Colonic mucosa (tissue), 4 donors: ENCODE measurements around the gene IFT81. TPM values are rescaled to one million over a fixed set of nuclear protein-coding genes. Genes with fewer than 3 reads are reported as not detected.

Experiments used
- DNase-seq: peaks from one replicate; pipeline ENCODE4 v3.0.0-alpha.2; 2020
- H3K27ac ChIP-seq: fragments of 200-600 bp; one replicate; pipeline ENCODE4 v1.8.0; 2021
- H3K27me3 ChIP-seq: fragments of 200-600 bp; one replicate; pipeline ENCODE4 v1.8.0; 2021
- H3K36me3 ChIP-seq: fragments of 200-600 bp; one replicate; pipeline ENCODE4 v1.8.0; 2021
- H3K4me1 ChIP-seq: fragments of 200-600 bp; one replicate; pipeline ENCODE4 v1.8.0; 2021; ENCODE audit warnings: mild to moderate bottlenecking
- H3K4me3 ChIP-seq: fragments of 200-600 bp; one replicate; pipeline ENCODE4 v1.8.0; 2021
- H3K9ac ChIP-seq, 2 donors: one replicate each; pipeline ENCODE4 v1.7.0; 2013; ENCODE audit warnings: control low read depth in 2 of 2, low read depth in 2 of 2, low read length in 2 of 2
- H3K9me3 ChIP-seq: fragments of 200-600 bp; one replicate; pipeline ENCODE4 v1.8.0; 2021
- intact Hi-C: fragments of 100-400 bp; cut with DNase I; formaldehyde crosslinking; loops from one replicate; pipeline ENCODE4 v1.14.1; 2022
- total RNA-seq, 2 donors: library from RNA; stranded (reverse); fragmentation: NEBNext Ultra II Directional in 1 of 2; extraction: Animal tissue kit (Norgen Biotek cat#: 25700) in 1 of 2; gene quantifications; one replicate each; pipeline ENCODE4 v1.2.1, GENCODE V29; 2021
- TF ChIP-seq, protein P1 (sequence below): fragments of 200-600 bp; IDR thresholded peaks from one replicate; pipeline ENCODE4 v1.8.0; 2022; ENCODE audit warnings: antibody characterized with exemption, mild to moderate bottlenecking
- donor health status: healthy.
- donor health status: DM: no; HTN: no; CAD: no.
- donor health status: DM: no; HTN: no; CAD: no.

IFT81 gene
- total RNA-seq, 2 donors from 2014 or later, result 4.2 to 5.3 TPM

DNA sequence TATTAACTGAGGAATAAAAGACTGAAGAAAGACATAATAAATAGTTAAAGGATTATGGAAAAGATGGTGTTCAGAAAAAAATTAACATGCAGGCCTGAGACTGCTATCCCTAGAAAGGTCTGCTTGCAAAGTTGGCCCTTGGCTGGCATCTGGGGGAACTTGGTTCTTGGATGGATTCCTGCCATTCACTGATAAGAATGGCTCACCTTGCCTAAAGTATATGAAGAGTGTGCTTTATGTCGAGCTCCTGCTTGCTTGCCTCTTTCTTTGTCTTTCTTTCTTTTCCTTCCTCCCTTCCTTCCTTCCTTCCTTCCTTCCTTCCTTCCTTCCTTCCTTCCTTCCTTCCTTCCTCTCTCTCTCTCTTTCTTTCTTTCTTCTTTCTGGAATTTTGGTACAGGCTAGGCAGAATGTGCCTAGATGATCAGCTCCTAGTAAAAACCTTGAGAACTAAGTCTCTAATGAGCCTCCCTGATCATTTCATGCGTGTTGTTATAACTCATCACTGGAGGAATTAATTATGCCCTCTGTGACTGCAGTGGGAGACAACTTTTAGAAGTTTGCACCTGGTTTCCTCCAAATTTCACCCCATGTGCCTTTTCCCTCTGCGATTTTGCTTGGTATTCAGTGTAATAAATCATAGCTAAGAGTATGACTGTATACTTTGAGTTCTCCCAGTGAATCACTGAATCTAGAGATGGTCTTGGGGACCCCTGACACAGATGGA lies 44.7 kb downstream of the IFT81 start:
- no peak overlapping the region for H3K4me3 ChIP-seq
- H3K36me3 ChIP-seq, result no peaks in the 10 kb centered on the region
- H3K27me3 ChIP-seq, result no peaks in the 10 kb centered on the region
- no peak overlapping the region for H3K27ac ChIP-seq
- H3K4me1 ChIP-seq, result no peaks in the 10 kb centered on the region
- DNase-seq, result no peak
- intact Hi-C loops, result no loop called here
- TF ChIP-seq, protein P1, sequence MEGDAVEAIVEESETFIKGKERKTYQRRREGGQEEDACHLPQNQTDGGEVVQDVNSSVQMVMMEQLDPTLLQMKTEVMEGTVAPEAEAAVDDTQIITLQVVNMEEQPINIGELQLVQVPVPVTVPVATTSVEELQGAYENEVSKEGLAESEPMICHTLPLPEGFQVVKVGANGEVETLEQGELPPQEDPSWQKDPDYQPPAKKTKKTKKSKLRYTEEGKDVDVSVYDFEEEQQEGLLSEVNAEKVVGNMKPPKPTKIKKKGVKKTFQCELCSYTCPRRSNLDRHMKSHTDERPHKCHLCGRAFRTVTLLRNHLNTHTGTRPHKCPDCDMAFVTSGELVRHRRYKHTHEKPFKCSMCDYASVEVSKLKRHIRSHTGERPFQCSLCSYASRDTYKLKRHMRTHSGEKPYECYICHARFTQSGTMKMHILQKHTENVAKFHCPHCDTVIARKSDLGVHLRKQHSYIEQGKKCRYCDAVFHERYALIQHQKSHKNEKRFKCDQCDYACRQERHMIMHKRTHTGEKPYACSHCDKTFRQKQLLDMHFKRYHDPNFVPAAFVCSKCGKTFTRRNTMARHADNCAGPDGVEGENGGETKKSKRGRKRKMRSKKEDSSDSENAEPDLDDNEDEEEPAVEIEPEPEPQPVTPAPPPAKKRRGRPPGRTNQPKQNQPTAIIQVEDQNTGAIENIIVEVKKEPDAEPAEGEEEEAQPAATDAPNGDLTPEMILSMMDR, result no peak
- no peaks in the 10 kb centered on the region for H3K9me3 ChIP-seq
- no peak overlapping the region for H3K9ac ChIP-seq

DNA sequence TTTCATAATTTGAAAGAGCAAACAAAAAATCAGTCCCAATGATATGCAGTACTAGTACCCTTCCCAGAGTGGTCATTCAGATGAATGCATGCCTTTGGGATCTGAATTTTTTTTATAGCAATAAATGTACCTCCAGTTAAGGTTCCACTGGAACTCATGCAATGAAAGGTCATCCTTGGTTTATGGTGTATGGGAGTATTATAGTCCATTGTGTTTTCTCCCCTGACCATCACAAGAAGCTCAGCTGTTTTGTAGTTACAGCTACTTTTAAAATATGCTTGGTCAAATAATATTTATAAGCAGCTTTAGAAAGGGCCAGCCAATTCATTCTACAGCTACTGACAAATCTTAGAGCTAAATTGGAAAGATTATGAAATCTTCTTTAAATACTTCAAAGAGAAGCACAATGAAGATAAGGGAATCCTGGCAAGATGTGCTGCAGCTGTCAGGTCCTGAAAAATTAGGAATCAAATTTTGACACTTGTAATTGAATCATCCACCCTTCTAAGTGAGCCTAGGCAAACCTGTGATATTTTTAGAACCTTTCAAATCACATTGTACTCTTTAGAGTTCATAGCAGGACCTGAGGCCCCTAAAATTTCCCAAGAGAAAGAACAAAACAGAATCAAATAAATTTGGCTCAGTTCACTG lies 46.5 kb downstream of the IFT81 start:
- no peak overlapping the region for H3K4me3 ChIP-seq
- no peaks in the 10 kb centered on the region for H3K9me3 ChIP-seq
- no peaks in the 10 kb centered on the region for H3K36me3 ChIP-seq
- no peak overlapping the region for H3K27ac ChIP-seq
- H3K27me3 ChIP-seq, result no peaks in the 10 kb centered on the region
- no peaks in the 10 kb centered on the region for H3K4me1 ChIP-seq
- intact Hi-C loops, result no loop called here
- DNase-seq, result no peak
- H3K9ac ChIP-seq, result no peak overlapping the region
- TF ChIP-seq, protein P1, result no peak

DNA sequence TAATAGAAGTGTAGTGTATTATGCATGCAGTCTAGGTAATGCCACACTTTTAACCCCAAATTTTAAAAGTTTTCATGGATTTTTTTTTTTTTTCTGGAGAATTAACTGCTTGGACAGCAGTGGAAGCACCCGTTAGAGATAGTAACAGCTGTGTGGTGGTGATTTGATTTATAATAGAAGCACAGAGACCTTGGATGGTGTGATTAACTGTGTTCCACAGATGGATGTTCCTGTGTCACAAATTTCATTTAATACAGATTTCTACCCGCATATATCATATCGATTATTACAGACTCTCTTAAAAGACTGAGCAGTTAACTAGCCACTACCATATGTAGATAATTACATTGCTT lies 47.0 kb downstream of the IFT81 start:
- intact Hi-C loops, result no loop called here
- Histone ChIP-seq H3K9ac (no peak overlapping the region), H3K27me3 (no peaks in the 10 kb centered on the region), H3K9me3 (no peaks in the 10 kb centered on the region), H3K27ac (no peak overlapping the region), H3K36me3 (no peaks in the 10 kb centered on the region), H3K4me1 (no peaks in the 10 kb centered on the region), H3K4me3 (no peak overlapping the region)
- DNase-seq, result no peak
- TF ChIP-seq, protein P1, result no peak

DNA sequence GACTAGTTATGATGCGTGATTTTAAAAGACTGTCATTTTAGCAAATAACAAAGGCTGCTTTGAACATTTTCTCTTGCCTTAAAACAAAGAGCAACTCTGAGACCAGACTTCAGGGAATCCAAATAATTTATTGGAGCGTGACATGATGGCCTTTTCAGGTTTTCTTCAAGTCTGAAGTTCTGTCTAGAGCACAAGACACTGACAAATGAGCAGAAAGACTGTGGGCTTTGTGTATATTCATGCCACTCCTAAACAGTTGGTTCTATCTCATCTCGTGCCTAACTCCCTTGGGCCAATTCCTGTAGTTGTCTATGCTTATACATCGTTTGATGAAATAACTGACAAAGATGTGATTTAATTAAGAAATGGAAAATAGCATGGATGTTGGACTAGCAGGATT lies 47.5 kb downstream of the IFT81 start:
- intact Hi-C loops, result no loop called here
- Histone ChIP-seq H3K27me3 (no peaks in the 10 kb centered on the region), H3K9me3 (no peaks in the 10 kb centered on the region), H3K4me1 (no peaks in the 10 kb centered on the region), H3K27ac (no peak overlapping the region), H3K4me3 (no peak overlapping the region), H3K36me3 (no peaks in the 10 kb centered on the region), H3K9ac (no peak overlapping the region)
- TF ChIP-seq, protein P1, result no peak
- no peak for DNase-seq

DNA sequence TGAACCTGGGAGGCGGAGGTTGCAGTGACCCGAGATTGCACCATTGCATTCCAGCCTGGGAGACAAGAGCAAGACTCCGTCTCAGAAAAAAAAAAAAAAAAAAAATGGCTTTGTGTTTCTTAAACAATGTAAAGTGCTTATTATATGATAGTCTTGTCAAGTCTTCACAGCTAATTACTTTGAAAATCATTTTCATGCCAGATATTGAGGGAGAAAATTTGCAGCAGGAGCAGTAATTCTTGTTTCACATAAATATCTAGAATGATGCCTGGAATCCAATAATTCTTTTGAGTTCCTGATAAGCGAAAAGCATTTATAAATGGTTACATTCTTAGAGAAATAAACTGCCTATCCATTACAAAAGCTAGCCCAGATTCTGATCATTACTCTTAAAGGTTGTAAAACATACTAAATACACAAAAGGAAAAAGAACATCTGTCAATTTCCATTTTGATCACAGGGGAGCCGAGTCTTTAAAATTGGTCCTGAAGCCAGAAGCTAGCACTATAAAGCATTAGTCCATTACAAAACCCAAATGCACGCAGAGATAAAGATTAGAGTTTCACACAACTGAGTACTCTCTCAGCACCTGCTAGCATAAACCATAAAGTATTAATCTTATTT lies 50.3 kb downstream of the IFT81 start:
- Histone ChIP-seq H3K36me3 (no peaks in the 10 kb centered on the region), H3K27ac (no peak overlapping the region), H3K4me1 (no peaks in the 10 kb centered on the region), H3K4me3 (no peak overlapping the region), H3K27me3 (no peaks in the 10 kb centered on the region), H3K9ac (no peak overlapping the region), H3K9me3 (no peaks in the 10 kb centered on the region)
- intact Hi-C loops, result no loop called here
- TF ChIP-seq, protein P1, result no peak
- DNase-seq, result no peak
